ENCODE measurements around the gene TMEM88.

TMEM88 gene

GRCh38 chr17:7849751-7850504, 4.9 kb upstream of the TMEM88 start:
- Histone ChIP-seq H3K36me3 (peaks cover 95% of the 10 kb centered on the region), H3K4me2 (no peak overlapping the region), H3K4me3 (no peak overlapping the region), H3K27me3 (no peaks in the 10 kb centered on the region), H3K9me3 (no peaks in the 10 kb centered on the region), H3K9ac (no peak overlapping the region), H3K27ac (no peak overlapping the region), H3K4me1 (peaks cover 29% of the 10 kb centered on the region), H4K20me1 (peaks cover 81% of the 10 kb centered on the region)
- no peak for TF ChIP-seq Cebpa-rat (IDR thresholded peaks at IDR 0.05)

GRCh38 chr17:7850701-7851437, 4.0 kb upstream of the TMEM88 start:
- Histone ChIP-seq H3K4me3 (peak overlapping the region; percentile 60), H3K9ac (0 out of 2 replicates have a peak overlapping the region, but pooled peaks have one; percentile 29), H3K4me2 (peak overlapping the region; percentile 87), H4K20me1 (peaks cover 79% of the 10 kb centered on the region), H3K27ac (no peak overlapping the region), H3K27me3 (no peaks in the 10 kb centered on the region), H3K4me1 (peaks cover 31% of the 10 kb centered on the region), H3K9me3 (no peaks in the 10 kb centered on the region), H3K36me3 (peaks cover 92% of the 10 kb centered on the region)
- TF ChIP-seq Cebpa-rat (IDR thresholded peaks at IDR 0.05): no peak

DNA sequence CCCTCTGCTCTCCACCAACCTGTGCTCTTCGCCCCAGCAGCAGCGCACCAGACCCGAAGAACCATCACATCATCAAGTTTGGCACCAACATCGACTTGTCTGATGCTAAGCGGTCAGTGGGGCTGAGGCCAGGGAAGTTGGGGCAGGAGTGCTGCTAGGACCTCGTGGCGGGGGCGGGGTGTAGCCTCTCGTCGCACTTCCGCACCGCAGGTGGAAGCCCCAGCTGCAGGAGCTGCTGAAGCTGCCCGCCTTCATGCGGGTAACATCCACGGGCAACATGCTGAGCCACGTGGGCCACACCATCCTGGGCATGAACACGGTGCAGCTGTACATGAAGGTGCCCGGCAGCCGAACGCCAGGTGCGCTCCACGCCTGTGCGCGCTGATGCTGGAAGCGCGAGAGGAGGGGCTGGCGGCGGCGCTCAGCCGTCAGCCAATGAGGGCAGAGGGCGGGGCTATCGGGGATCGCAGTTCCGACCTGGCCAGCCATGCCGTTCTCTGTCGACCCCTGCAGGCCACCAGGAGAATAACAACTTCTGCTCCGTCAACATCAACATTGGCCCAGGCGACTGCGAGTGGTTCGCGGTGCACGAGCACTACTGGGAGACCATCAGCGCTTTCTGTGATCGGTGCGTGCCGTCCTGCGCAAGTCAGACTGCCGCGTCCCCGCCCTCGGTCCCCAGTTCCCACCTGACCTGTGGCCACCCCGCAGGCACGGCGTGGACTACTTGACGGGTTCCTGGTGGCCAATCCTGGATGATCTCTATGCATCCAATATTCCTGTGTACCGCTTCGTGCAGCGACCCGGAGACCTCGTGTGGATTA, 3.2 kb upstream of the TMEM88 start:
- peaks cover 71% of the 10 kb centered on the region for H4K20me1 ChIP-seq
- H3K9ac ChIP-seq: 0 out of 2 replicates have a peak overlapping the region, but pooled peaks have one; percentile 29
- no peaks in the 10 kb centered on the region for H3K27me3 ChIP-seq
- peaks cover 37% of the 10 kb centered on the region for H3K4me1 ChIP-seq
- no peaks in the 10 kb centered on the region for H3K9me3 ChIP-seq
- H3K4me3 ChIP-seq: peak overlapping the region; percentile 60
- H3K36me3 ChIP-seq: peaks cover 84% of the 10 kb centered on the region
- H3K27ac ChIP-seq: no peak overlapping the region
- H3K4me2 ChIP-seq: peak overlapping the region; percentile 87
- TF ChIP-seq Cebpa-rat (IDR thresholded peaks at IDR 0.05): no peak

GRCh38 chr17:7852262-7852670, 2.6 kb upstream of the TMEM88 start:
- H3K4me2 ChIP-seq: peak overlapping the region; percentile 87
- peaks cover 37% of the 10 kb centered on the region for H3K4me1 ChIP-seq
- no peaks in the 10 kb centered on the region for H3K27me3 ChIP-seq
- no peak overlapping the region for H3K27ac ChIP-seq
- H3K9me3 ChIP-seq: no peaks in the 10 kb centered on the region
- H3K9ac ChIP-seq: no peak overlapping the region
- TF ChIP-seq Cebpa-rat (IDR thresholded peaks at IDR 0.05): no peak
- H3K4me3 ChIP-seq: no peak overlapping the region
- peaks cover 78% of the 10 kb centered on the region for H3K36me3 ChIP-seq
- peaks cover 65% of the 10 kb centered on the region for H4K20me1 ChIP-seq

- no peaks in the 10 kb centered on the region for H3K27me3 ChIP-seq
- no peak overlapping the region for H3K4me3 ChIP-seq
- H3K4me1 ChIP-seq: peaks cover 38% of the 10 kb centered on the region
- no peaks in the 10 kb centered on the region for H3K9me3 ChIP-seq
- no peak overlapping the region for H3K27ac ChIP-seq
- H3K36me3 ChIP-seq: peaks cover 72% of the 10 kb centered on the region
- no peak overlapping the region for H3K4me2 ChIP-seq
- H3K9ac ChIP-seq: no peak overlapping the region
- no peak for TF ChIP-seq Cebpa-rat (IDR thresholded peaks at IDR 0.05)
- peaks cover 60% of the 10 kb centered on the region for H4K20me1 ChIP-seq
Observed at GRCh38 chr17:7852919-7853690, 1.8 kb upstream of the TMEM88 start.

DNA sequence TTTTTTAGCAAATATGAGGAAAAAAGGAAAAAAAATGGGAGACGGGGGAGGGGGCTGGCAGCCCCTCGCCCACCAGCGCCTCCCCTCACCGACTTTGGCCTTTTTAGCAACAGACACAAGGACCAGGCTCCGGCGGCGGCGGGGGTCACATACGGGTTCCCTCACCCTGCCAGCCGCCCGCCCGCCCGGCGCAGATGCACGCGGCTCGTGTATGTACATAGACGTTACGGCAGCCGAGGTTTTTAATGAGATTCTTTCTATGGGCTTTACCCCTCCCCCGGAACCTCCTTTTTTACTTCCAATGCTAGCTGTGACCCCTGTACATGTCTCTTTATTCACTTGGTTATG, 1.2 kb upstream of the TMEM88 start:
- Histone ChIP-seq H4K20me1 (peaks cover 58% of the 10 kb centered on the region), H3K36me3 (peaks cover 68% of the 10 kb centered on the region), H3K4me3 (no peak overlapping the region), H3K9me3 (no peaks in the 10 kb centered on the region), H3K27ac (no peak overlapping the region), H3K9ac (no peak overlapping the region), H3K4me2 (no peak overlapping the region), H3K4me1 (peaks cover 44% of the 10 kb centered on the region), H3K27me3 (no peaks in the 10 kb centered on the region)
- TF ChIP-seq Cebpa-rat (IDR thresholded peaks at IDR 0.05): no peak

DNA sequence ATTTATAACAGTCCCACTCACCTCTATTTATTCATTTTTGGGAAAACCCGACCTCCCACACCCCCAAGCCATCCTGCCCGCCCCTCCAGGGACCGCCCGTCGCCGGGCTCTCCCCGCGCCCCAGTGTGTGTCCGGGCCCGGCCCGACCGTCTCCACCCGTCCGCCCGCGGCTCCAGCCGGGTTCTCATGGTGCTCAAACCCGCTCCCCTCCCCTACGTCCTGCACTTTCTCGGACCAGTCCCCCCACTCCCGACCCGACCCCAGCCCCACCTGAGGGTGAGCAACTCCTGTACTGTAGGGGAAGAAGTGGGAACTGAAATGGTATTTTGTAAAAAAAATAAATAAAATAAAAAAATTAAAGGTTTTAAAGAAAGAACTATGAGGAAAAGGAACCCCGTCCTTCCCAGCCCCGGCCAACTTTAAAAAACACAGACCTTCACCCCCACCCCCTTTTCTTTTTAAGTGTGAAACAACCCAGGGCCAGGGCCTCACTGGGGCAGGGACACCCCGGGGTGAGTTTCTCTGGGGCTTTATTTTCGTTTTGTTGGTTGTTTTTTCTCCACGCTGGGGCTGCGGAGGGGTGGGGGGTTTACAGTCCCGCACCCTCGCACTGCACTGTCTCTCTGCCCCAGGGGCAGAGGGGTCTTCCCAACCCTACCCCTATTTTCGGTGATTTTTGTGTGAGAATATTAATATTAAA, 638 bp upstream of the TMEM88 start:
- Histone ChIP-seq H3K4me2 (no peak overlapping the region), H3K27me3 (no peaks in the 10 kb centered on the region), H3K9me3 (no peaks in the 10 kb centered on the region), H3K4me3 (no peak overlapping the region), H3K36me3 (peaks cover 64% of the 10 kb centered on the region), H3K27ac (no peak overlapping the region), H3K4me1 (peaks cover 50% of the 10 kb centered on the region), H4K20me1 (peaks cover 52% of the 10 kb centered on the region), H3K9ac (no peak overlapping the region)
- no peak for TF ChIP-seq Cebpa-rat (IDR thresholded peaks at IDR 0.05)

GRCh38 chr17:7855660-7856010, 769 bp downstream of the TMEM88 start:
- H3K27me3 ChIP-seq: no peaks in the 10 kb centered on the region
- H3K36me3 ChIP-seq: peaks cover 64% of the 10 kb centered on the region
- H3K4me3 ChIP-seq: peak overlapping the region; percentile 77
- peak overlapping the region; percentile 100 for H3K4me2 ChIP-seq
- TF ChIP-seq Cebpa-rat (IDR thresholded peaks at IDR 0.05): no peak
- peaks cover 38% of the 10 kb centered on the region for H4K20me1 ChIP-seq
- H3K9ac ChIP-seq: peak overlapping the region; percentile 97; the same call in 1 of the 2 replicates
- peak overlapping the region; percentile 98 for H3K27ac ChIP-seq
- H3K4me1 ChIP-seq: peaks cover 54% of the 10 kb centered on the region
- H3K9me3 ChIP-seq: no peaks in the 10 kb centered on the region
